Fibroblast of skin of back (primary cell): ENCODE results near the gene RAD23B.

Experiments
- DNase-seq: peaks from one replicate; pipeline ENCODE4 v3.0.0-alpha.2; 2013

RAD23B gene

GRCh38 chr9:107269254-107269653 is 13.8 kb upstream of the RAD23B start:
- no peak for DNase-seq

- no peak for DNase-seq
Measured at GRCh38 chr9:107269681-107270080, 13.4 kb upstream of the RAD23B start.

GRCh38 chr9:107270082-107270481 is 13.0 kb upstream of the RAD23B start:
- no peak for DNase-seq

DNA sequence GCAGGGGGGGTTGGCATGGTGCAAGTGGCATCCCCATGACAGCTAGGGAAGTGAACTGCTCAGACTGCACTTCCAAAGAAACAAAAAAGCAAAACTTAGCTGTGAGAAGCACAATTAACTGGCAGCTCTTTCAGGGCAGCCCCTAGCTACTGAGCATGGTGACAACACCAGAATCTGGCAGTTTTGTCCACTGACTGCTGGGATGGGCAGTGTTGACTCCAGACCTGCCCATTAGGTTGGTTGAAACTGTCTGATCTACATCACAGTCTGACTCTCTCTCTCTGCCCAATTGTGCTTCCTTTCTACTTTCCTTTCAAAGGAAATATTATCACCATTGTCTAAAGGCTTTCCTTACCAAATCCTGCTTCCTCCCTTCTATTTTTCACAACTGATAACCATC is 12.5 kb upstream of the RAD23B start:
- DNase-seq, result no peak

DNA sequence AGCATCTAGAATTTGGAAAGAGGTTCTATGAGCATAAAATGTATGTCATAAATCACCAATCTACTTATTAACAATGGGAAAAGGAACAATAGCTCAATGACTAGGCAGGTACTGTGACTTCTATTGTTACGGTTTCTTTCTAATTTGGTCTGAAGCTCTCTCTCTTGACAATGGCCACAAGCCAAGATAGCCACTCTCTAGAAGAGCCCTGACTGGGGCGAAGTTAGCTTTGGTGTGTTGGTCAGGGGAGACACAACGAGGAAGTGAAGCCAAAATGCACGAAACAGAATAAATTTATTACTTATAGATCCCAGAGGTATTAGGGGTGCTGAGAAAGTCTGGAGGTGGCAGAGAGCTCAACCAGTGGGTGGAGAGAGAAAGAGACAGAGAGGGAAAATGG is 9.4 kb upstream of the RAD23B start:
- DNase-seq, result no peak

GRCh38 chr9:107274096-107274495 is 9.0 kb upstream of the RAD23B start:
- DNase-seq, result no peak

GRCh38 chr9:107274953-107275422 is 8.1 kb upstream of the RAD23B start:
- peak; percentile 100 for DNase-seq

DNA sequence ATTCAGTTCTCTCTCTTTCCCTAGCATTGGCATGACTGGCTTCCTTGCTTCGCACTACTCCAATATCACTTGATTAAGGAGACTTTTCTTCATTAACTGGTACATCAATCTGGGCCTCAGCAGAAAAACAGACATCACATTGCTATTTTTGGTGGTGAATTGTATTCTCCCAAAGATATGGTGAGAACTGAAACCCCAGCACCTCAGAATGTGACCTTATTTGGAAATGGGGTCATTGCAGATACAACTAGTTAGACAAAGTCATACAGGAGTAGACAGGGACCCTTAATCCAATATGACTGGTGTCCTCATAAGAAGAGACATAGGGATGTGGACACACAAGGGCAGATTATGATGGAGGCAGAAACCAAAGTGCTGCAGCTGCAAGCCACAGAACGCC is 7.5 kb upstream of the RAD23B start:
- no peak for DNase-seq

- peak; percentile 76 for DNase-seq
Measured at GRCh38 chr9:107276966-107277710, 5.9 kb upstream of the RAD23B start.

GRCh38 chr9:107277801-107278200 is 5.3 kb upstream of the RAD23B start:
- DNase-seq, result no peak

DNA sequence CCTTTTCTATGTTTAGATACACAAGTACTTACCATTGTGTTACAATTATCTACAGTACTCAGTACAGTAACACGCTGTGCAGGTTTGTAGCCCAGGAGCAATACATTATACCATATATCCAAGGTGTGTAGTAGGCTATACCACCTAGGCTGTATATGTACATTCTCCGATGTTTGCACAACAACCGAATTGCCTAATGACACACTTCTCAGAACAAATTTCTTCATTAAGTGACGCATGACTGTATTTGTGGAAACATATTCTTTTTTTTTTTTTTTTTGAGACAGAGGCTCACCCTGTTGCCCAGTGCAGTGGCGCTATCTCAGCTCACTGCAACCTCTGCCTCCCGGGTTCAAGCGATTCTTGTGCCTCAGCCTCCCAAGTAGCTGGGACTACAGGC is 4.0 kb upstream of the RAD23B start:
- DNase-seq, result no peak

DNA sequence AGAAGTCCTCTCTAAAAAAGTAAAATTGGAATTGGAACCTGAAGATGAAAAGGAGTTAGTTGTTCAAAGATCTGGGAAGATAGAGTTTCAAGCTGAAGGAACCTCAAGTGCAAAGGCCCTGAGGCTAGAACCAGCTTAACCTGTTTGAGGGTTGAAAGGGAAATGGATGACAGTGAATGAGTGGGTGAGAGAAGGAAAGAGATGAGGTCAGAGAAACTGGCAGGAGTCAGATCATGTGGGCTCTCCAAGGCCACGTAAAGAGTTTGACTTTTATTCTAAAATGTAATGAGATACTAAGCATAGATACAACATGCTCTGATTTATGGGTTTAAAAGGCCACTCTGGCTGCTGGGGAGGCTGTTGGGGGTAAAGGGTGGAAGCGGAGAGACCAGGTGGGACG is 2.5 kb upstream of the RAD23B start:
- no peak for DNase-seq

DNA sequence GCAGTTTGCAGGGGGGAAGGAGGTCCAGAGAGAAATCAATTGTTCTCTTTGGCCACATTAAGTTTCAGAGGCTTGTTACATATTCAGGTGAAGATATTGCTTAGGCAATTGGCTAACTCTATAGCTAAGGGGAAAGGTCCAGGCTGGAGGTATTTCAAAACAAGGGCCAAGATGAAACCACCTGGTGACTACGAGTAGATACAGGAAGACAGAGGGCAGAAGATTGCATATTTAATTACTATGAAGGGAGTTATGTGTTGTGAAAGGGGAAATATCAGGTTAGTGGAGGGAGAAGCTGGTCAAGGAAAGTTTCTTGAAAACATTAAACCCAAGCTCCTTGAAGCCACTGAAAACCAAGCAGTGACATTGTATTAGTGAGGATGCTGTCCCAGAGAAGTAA is 1.9 kb upstream of the RAD23B start:
- DNase-seq, result no peak

GRCh38 chr9:107281922-107282667 is 984 bp upstream of the RAD23B start:
- DNase-seq, result no peak

DNA sequence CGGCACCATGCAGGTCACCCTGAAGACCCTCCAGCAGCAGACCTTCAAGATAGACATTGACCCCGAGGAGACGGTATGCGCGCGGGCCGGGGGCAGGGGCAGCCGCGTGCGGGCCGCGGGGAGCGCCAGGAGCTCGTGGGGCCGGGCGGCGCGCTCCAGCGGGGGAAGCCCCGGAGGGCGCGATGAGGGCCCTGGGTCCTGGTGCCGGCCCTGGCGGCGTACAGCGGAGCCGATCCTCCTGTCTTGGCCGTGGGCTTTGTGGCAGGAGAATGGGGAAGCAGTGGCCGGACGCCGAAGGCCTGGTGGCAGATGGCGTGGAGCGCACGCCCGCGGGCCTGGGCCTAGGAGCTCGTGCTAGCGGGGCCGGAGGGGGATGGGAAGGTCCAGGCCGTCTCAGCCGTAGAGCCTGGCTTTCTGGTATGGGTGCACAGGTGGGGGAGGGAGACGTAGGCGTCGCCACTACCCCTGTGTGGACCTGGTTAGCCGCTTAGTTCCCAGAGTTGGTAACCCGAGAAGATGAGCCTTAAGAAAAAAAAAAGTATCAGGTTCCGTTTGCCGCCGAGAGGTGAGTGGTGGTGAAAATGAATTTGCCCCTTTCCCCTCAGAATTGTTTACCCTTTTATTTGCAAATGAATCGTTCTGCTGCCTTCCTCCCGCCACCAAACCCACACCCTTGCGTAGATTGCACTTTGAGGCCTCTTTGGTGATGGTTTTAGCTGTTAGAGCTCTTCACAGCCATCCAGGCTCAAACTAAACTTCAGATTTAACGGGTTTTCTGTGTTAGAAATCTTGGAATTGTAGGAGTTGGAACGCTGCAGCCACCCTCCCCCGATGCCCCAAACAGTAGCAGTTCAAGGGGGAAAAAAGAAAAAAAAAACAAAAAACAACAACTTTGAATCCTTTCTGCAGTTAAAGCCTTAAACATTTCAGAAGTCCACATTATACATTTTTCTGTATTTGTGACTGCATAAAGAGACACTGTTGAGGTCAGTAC is 841 bp downstream of the RAD23B start:
- peak; percentile 67 for DNase-seq

GRCh38 chr9:107284636-107285035 is 1.6 kb downstream of the RAD23B start:
- no peak for DNase-seq

DNA sequence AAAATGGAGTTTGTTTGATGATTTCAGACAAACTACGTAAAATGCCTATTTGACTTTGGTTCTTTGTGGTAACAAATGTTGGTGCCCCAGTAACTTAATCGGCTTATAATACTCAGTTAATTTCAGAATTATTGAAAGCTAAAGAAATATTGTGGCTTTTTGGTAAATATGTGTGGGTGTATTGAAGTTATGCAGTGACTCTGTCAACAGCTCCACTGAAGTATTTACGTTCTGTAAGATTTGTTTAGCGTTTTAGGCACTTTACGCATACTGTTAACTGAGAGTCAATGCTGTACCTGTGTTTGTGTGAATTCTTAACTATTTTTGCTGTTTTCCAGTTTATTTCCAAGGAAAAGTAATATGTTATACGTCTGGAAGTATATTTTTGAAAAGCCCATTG is 2.2 kb downstream of the RAD23B start:
- no peak for DNase-seq

DNA sequence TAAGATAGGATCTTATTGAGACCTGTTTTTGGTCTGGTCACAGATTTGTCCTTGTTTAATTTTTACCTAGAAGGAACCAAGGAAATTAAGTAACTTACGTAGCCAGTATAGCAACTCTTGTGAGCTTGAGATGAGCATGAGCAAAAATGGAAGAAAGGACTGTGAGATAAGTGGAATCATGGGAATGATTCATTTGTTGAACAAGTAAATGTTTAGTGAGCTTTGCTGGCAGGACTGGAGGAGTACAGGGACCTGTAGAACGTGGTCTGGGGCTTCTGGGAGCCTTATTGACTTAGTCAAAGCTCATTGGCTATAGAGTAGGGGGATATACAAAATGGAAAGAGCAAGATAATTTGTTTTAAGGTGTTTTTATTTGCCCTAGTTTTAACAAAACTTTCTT is 3.0 kb downstream of the RAD23B start:
- DNase-seq, result no peak

DNA sequence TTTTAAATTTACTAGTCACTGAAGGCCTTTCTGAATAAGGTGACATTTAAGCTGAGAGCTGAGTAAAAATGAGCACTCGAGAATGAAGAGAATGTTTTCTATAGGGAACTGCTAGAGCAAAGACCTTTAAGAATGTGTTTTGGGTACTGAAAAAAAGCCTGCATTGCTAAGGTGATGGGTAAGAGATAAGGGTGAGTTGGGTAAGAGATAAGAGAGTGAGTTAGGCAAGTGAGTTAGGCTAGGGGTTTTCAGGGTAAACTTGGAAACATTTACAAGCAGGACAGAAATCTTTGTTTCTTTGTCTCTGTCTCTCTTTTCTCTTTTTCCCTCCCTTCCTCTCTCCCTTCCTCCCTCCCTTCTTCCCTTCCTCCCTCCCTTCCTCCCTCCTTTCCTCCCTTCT is 5.6 kb downstream of the RAD23B start:
- no peak for DNase-seq

GRCh38 chr9:107290619-107291018 is 7.5 kb downstream of the RAD23B start:
- no peak for DNase-seq

- no peak for DNase-seq
Measured at GRCh38 chr9:107292821-107293542, 9.9 kb downstream of the RAD23B start.

DNA sequence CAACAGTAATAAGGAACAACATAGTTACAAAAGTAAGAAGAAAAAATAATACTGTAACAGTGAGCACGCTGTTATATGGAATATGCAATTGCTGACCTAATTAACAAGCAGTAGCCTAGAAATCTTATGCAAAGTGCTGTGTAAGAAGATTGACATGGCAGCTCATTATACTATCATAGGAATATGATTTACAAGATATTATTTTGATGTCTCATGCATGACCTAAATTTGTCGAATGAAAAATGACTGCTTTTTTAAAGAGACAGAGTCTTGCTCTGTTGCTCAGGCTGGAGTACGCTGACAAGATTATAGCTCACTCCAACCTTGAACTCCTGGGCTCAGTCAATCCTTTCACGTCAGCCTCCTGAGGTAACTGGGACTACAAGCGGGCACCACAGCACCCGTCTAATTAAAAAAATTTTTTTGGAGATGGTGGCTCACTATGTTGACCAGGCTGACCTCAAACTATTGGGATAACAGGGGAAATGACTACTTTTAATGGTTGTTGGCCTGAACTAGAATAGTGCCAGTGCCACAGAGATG is 10.5 kb downstream of the RAD23B start:
- no peak for DNase-seq
